Astrocyte of the cerebellum (primary cell): ENCODE measurements around the gene EBNA1BP2.

Experiments
- DNase-seq: peaks from one replicate; pipeline ENCODE4 v3.0.0-alpha.2; 2011; ENCODE audit warnings: low read depth
- H3K4me3 ChIP-seq: 2 replicates; pipeline ENCODE4 v1.5.1; 2011; ENCODE audit warnings: mild to moderate bottlenecking, low read depth, low read length, moderate library complexity
- CTCF ChIP-seq: IDR thresholded peaks from 2 replicates; pipeline ENCODE4 v1.5.1; 2012; ENCODE audit warnings: low read length, low read depth, moderate library complexity, mild to moderate bottlenecking; ENCODE audit errors: missing control alignments
- in situ Hi-C: cut with HindIII; loops from 2 replicates; pipeline ENCODE4 v1.10.0; 2017; ENCODE audit warnings: low sequenced_read_pairs

The EBNA1BP2 gene

GRCh38 chr1:43207229-43207853 is 35.3 kb upstream of the EBNA1BP2 start:
- in situ Hi-C loops: no loop called here
- no peak overlapping the region for H3K4me3 ChIP-seq
- no peak for DNase-seq
- TF ChIP-seq CTCF: no peak

- TF ChIP-seq CTCF: no peak
- in situ Hi-C loops: no loop called here
- DNase-seq: peak; percentile 57
- H3K4me3 ChIP-seq: no peak overlapping the region
Observed at GRCh38 chr1:43206600-43207228, 34.6 kb upstream of the EBNA1BP2 start.

GRCh38 chr1:43205671-43206070 is 33.6 kb upstream of the EBNA1BP2 start:
- in situ Hi-C loops: no loop called here
- no peak overlapping the region for H3K4me3 ChIP-seq
- no peak for TF ChIP-seq CTCF
- no peak for DNase-seq

- DNase-seq: no peak
- no peak for TF ChIP-seq CTCF
- in situ Hi-C loops: no loop called here
Observed at GRCh38 chr1:43204394-43204793, 32.3 kb upstream of the EBNA1BP2 start.

GRCh38 chr1:43203859-43204258 is 31.8 kb upstream of the EBNA1BP2 start:
- DNase-seq: no peak
- H3K4me3 ChIP-seq: no peak overlapping the region
- TF ChIP-seq CTCF: no peak
- in situ Hi-C loops: no loop called here

More at GRCh38 chr1:43204394-43204793, 32.3 kb upstream of the EBNA1BP2 start:
- no peak overlapping the region for H3K4me3 ChIP-seq

GRCh38 chr1:43199093-43199726 is 27.1 kb upstream of the EBNA1BP2 start:
- no peak for DNase-seq
- in situ Hi-C loops: no loop called here
- no peak for TF ChIP-seq CTCF
- H3K4me3 ChIP-seq: no peak overlapping the region
